ENCODE measurements around the gene CLCN7.

CLCN7 gene

GRCh38 chr16:1501630-1502029, 26.8 kb upstream of the CLCN7 start:
- no peak for DNase-seq

GRCh38 chr16:1500465-1501150, 25.8 kb upstream of the CLCN7 start:
- DNase-seq = no peak

- DNase-seq = no peak
These were observed 25.1 kb upstream of the CLCN7 start for GRCh38 chr16:1499756-1500464.

GRCh38 chr16:1498899-1499676, 24.3 kb upstream of the CLCN7 start:
- no peak for DNase-seq

GRCh38 chr16:1497014-1497598, 22.3 kb upstream of the CLCN7 start:
- no peak for DNase-seq

- no peak for DNase-seq
These were observed 21.6 kb upstream of the CLCN7 start for GRCh38 chr16:1496464-1496863.

GRCh38 chr16:1495889-1496262, 21.0 kb upstream of the CLCN7 start:
- DNase-seq = no peak

GRCh38 chr16:1495211-1495888, 20.5 kb upstream of the CLCN7 start:
- no peak for DNase-seq

GRCh38 chr16:1494711-1495110, 19.9 kb upstream of the CLCN7 start:
- no peak for DNase-seq

GRCh38 chr16:1494129-1494640, 19.4 kb upstream of the CLCN7 start:
- DNase-seq = no peak

GRCh38 chr16:1493746-1494094, 18.9 kb upstream of the CLCN7 start:
- DNase-seq = peak in 1 of 3 experiments; percentile 56

- peak; percentile 89 to 94 (median 90) for DNase-seq
These were observed 18.3 kb upstream of the CLCN7 start, which contains the start of gene TELO2 for GRCh38 chr16:1492923-1493745. TELO2 (plus strand) TSS chr16:1493360; CDS start chr16:1494282, 922 bp downstream.

- DNase-seq = peak in 1 of 3 experiments; percentile 49
These were observed 17.5 kb upstream of the CLCN7 start for GRCh38 chr16:1492082-1492922.

GRCh38 chr16:1491327-1491726, 16.5 kb upstream of the CLCN7 start:
- no peak for DNase-seq

- no peak for DNase-seq
These were observed 14.2 kb upstream of the CLCN7 start for GRCh38 chr16:1489077-1489476.

- DNase-seq = no peak
These were observed 13.8 kb upstream of the CLCN7 start, which contains the start of gene PTX4 for GRCh38 chr16:1488619-1489018. PTX4 (minus strand) TSS chr16:1488944; CDS start chr16:1488909, 35 bp downstream.

- DNase-seq = no peak
These were observed 13.3 kb upstream of the CLCN7 start for GRCh38 chr16:1488054-1488601.

- no peak for DNase-seq
These were observed 12.7 kb upstream of the CLCN7 start for GRCh38 chr16:1487395-1488053.

GRCh38 chr16:1486551-1487390, 11.9 kb upstream of the CLCN7 start:
- DNase-seq = no peak

Data from NCI-H1417 (cell line).